Kidney glomerular epithelial cell (primary cell): ENCODE data around the gene OPTN.
"Not testable (repeated sequence)": the region's sequence is repeated elsewhere in the genome, so short reads cannot be mapped to it uniquely, and the experiment has no call there.

Experiments used
- DNase-seq: peaks from one replicate; lab custom pipeline; 2025; lab: John Stamatoyannopoulos, UW

The OPTN gene

GRCh38 chr10:13120786-13121499 lies 21.0 kb downstream of the OPTN start:
- DNase-seq, result no peak

GRCh38 chr10:13121500-13121854 lies 21.5 kb downstream of the OPTN start:
- no peak for DNase-seq

GRCh38 chr10:13136651-13137050 lies 36.7 kb downstream of the OPTN start:
- no peak for DNase-seq

- DNase-seq, result no peak
These were observed 39.2 kb downstream of the OPTN start for GRCh38 chr10:13139150-13139549.

- DNase-seq, result no peak
These were observed 39.7 kb downstream of the OPTN start for GRCh38 chr10:13139676-13140075.

GRCh38 chr10:13140627-13141190 lies 40.7 kb downstream of the OPTN start:
- no peak for DNase-seq

GRCh38 chr10:13143766-13144165 lies 43.8 kb downstream of the OPTN start:
- no peak for DNase-seq

- DNase-seq, result no peak
These were observed 44.9 kb downstream of the OPTN start for GRCh38 chr10:13144814-13145213.

GRCh38 chr10:13146379-13146778 lies 46.4 kb downstream of the OPTN start:
- no peak for DNase-seq

GRCh38 chr10:13147161-13147560 lies 47.2 kb downstream of the OPTN start:
- DNase-seq, result no peak

- no peak for DNase-seq
These were observed 52.3 kb downstream of the OPTN start for GRCh38 chr10:13152296-13152695.

GRCh38 chr10:13155860-13156259 lies 55.9 kb downstream of the OPTN start:
- not testable (repeated sequence) for DNase-seq

- no peak for DNase-seq
These were observed 58.4 kb downstream of the OPTN start for GRCh38 chr10:13158401-13158800.

- DNase-seq, result peak; percentile 98
These were observed 61.2 kb downstream of the OPTN start, which contains the start of gene MCM10 for GRCh38 chr10:13160934-13161856. Gene MCM10 (plus strand): TSS chr10:13161558. CDS start chr10:13164203, 2,645 bp downstream.

- DNase-seq, result no peak
These were observed 61.9 kb downstream of the OPTN start for GRCh38 chr10:13161857-13162271.

- no peak for DNase-seq
These were observed 63.9 kb downstream of the OPTN start for GRCh38 chr10:13163859-13164258.

GRCh38 chr10:13165177-13165576 lies 65.2 kb downstream of the OPTN start:
- DNase-seq, result no peak

GRCh38 chr10:13167568-13167967 lies 67.6 kb downstream of the OPTN start:
- no peak for DNase-seq

GRCh38 chr10:13168781-13169180 lies 68.8 kb downstream of the OPTN start:
- no peak for DNase-seq

- no peak for DNase-seq
These were observed 73.7 kb downstream of the OPTN start for GRCh38 chr10:13173616-13174015.

GRCh38 chr10:13180788-13181187 lies 80.8 kb downstream of the OPTN start:
- no peak for DNase-seq

GRCh38 chr10:13182424-13182823 lies 82.5 kb downstream of the OPTN start:
- no peak for DNase-seq

- DNase-seq, result no peak
These were observed 83.7 kb downstream of the OPTN start for GRCh38 chr10:13183625-13184024.
